DND-41 (cell line): ENCODE results near the gene DUSP1.

Experiments
- ATAC-seq: fragments of 200-7000 bp; cut with Tn5 transposase; 3 replicates; pipeline ENCODE4 v1.9.1; 2021; ENCODE audit warnings: low read depth; ENCODE audit not compliant: insufficient read depth
- DNase-seq: peaks from one replicate; pipeline ENCODE4 v3.0.0-alpha.2; 2020
- H2AFZ ChIP-seq: 2 replicates; pipeline ENCODE4 v1.6.0; 2012; ENCODE audit warnings: low read depth, low read length
- H3K27ac ChIP-seq: 2 replicates; pipeline ENCODE4 v1.5.1; 2012; ENCODE audit warnings: low read length, inconsistent platforms
- H3K27me3 ChIP-seq: fragments of 200-600 bp; sonication (generic); 2 replicates; pipeline ENCODE4 v1.6.0; 2012; ENCODE audit warnings: low read length, mild to moderate bottlenecking, inconsistent platforms; ENCODE audit not compliant: insufficient read depth, poor library complexity
- H3K36me3 ChIP-seq: 2 replicates; pipeline ENCODE4 v1.5.1; 2012; ENCODE audit warnings: low read length, inconsistent platforms; ENCODE audit not compliant: insufficient read depth
- H3K4me1 ChIP-seq: 2 replicates; pipeline ENCODE4 v1.5.1; 2012; ENCODE audit warnings: mild to moderate bottlenecking, low read length; ENCODE audit not compliant: insufficient read depth
- H3K4me2 ChIP-seq: 2 replicates; pipeline ENCODE4 v1.6.0; 2012; ENCODE audit warnings: mild to moderate bottlenecking, moderate library complexity, low read length, inconsistent platforms; ENCODE audit not compliant: insufficient read depth
- H3K4me3 ChIP-seq, 2 experiments: fragments of 200-600 bp in 1 of 2; shearing (Covaris generic) in 1 of 2; 2 replicates each; pipeline ENCODE4 v1.5.1; 2012 to 2016; ENCODE audit warnings: inconsistent platforms in 2 of 2, low read length in 2 of 2, mild to moderate bottlenecking in 2 of 2, low read depth in 1 of 2, moderate library complexity in 1 of 2
- H3K79me2 ChIP-seq: 2 replicates; pipeline ENCODE4 v1.6.0; 2012; ENCODE audit warnings: low read length, inconsistent platforms; ENCODE audit not compliant: insufficient read depth
- H3K9ac ChIP-seq: 2 replicates; pipeline ENCODE4 v1.6.0; 2012; ENCODE audit warnings: low read depth, mild to moderate bottlenecking, inconsistent platforms, low read length, moderate library complexity
- H3K9me3 ChIP-seq: 2 replicates; pipeline ENCODE4 v1.5.1; 2012; ENCODE audit warnings: low read length, moderate library complexity, mild to moderate bottlenecking, inconsistent platforms; ENCODE audit not compliant: insufficient read depth, severe bottlenecking
- H4K20me1 ChIP-seq: 2 replicates; pipeline ENCODE4 v1.6.0; 2012; ENCODE audit warnings: low read length; ENCODE audit not compliant: insufficient read depth
- CTCF ChIP-seq: IDR thresholded peaks from 2 replicates; pipeline ENCODE4 v1.5.1; 2012; ENCODE audit warnings: borderline replicate concordance, low read length, moderate library complexity, mild to moderate bottlenecking; ENCODE audit not compliant: poor library complexity, severe bottlenecking; ENCODE audit errors: extremely low read depth
- EZH2 ChIP-seq: IDR thresholded peaks from 3 replicates; pipeline ENCODE4 v1.6.1; 2012; ENCODE audit warnings: borderline replicate concordance, low read depth, mild to moderate bottlenecking, moderate library complexity, low read length, inconsistent platforms; ENCODE audit not compliant: severe bottlenecking

The DUSP1 gene

GRCh38 chr5:172732201-172732865 is 38.7 kb downstream of the DUSP1 start:
- no peak for TF ChIP-seq CTCF
- TF ChIP-seq EZH2 = no peak
- no peak overlapping the region for H3K27ac ChIP-seq
- H3K4me1 ChIP-seq = no peaks in the 10 kb centered on the region
- H2AFZ ChIP-seq = no peak overlapping the region
- H3K79me2 ChIP-seq = no peaks in the 10 kb centered on the region
- DNase-seq (no peak), ATAC-seq (no peak)
- no peak overlapping the region for H3K4me3 ChIP-seq
- peaks cover 4% of the 10 kb centered on the region for H3K27me3 ChIP-seq
- no peaks in the 10 kb centered on the region for H4K20me1 ChIP-seq
- no peaks in the 10 kb centered on the region for H3K9me3 ChIP-seq
- H3K4me2 ChIP-seq = no peak overlapping the region
- no peaks in the 10 kb centered on the region for H3K36me3 ChIP-seq
- H3K9ac ChIP-seq = no peak overlapping the region

GRCh38 chr5:172731680-172732074 is 39.3 kb downstream of the DUSP1 start:
- H3K4me2 ChIP-seq = no peak overlapping the region
- H3K79me2 ChIP-seq = no peaks in the 10 kb centered on the region
- H3K9ac ChIP-seq = no peak overlapping the region

GRCh38 chr5:172730981-172731679 is 39.9 kb downstream of the DUSP1 start:
- ATAC-seq (no peak), DNase-seq (no peak)
- H2AFZ ChIP-seq = no peak overlapping the region
- TF ChIP-seq EZH2 = no peak
- no peak for TF ChIP-seq CTCF
- H3K4me2 ChIP-seq = no peak overlapping the region
- H3K9me3 ChIP-seq = no peaks in the 10 kb centered on the region
- no peak overlapping the region for H3K27ac ChIP-seq
- H4K20me1 ChIP-seq = no peaks in the 10 kb centered on the region
- no peak overlapping the region for H3K4me3 ChIP-seq
- H3K27me3 ChIP-seq = peaks cover 4% of the 10 kb centered on the region
- H3K9ac ChIP-seq = no peak overlapping the region
- H3K79me2 ChIP-seq = no peaks in the 10 kb centered on the region
- no peaks in the 10 kb centered on the region for H3K36me3 ChIP-seq
- H3K4me1 ChIP-seq = no peaks in the 10 kb centered on the region

More at GRCh38 chr5:172731680-172732074, 39.3 kb downstream of the DUSP1 start:
- TF ChIP-seq CTCF = no peak
- TF ChIP-seq EZH2 = no peak
- no peak for ATAC-seq
- H3K4me3 ChIP-seq = no peak overlapping the region
- H3K9me3 ChIP-seq = no peaks in the 10 kb centered on the region
- H4K20me1 ChIP-seq = no peaks in the 10 kb centered on the region
- no peak overlapping the region for H2AFZ ChIP-seq
- DNase-seq = no peak
- H3K27me3 ChIP-seq = peaks cover 4% of the 10 kb centered on the region
- H3K36me3 ChIP-seq = no peaks in the 10 kb centered on the region
- no peak overlapping the region for H3K27ac ChIP-seq
- no peaks in the 10 kb centered on the region for H3K4me1 ChIP-seq
